AG09319 (cell line): ENCODE data around the gene FBXL7.
A peak's percentile ranks its signal among the peaks of the same experiment; 100 is the strongest.

ENCODE experiments used
- DNase-seq: peaks from one replicate; pipeline ENCODE4 v3.0.0-alpha.2; 2010; ENCODE audit warnings: low read depth; ENCODE audit errors: extremely low read depth
- CTCF ChIP-seq: IDR thresholded peaks from 2 replicates; pipeline ENCODE4 v1.5.1; 2011; ENCODE audit warnings: low read depth, mild to moderate bottlenecking, inconsistent platforms, low read length, moderate library complexity

FBXL7 gene

GRCh38 chr5:15643731-15644130 is 143.8 kb downstream of the FBXL7 start:
- no peak for TF ChIP-seq CTCF
- DNase-seq, result no peak

- no peak for TF ChIP-seq CTCF
- DNase-seq, result no peak
Measured at GRCh38 chr5:15645381-15646160, 145.6 kb downstream of the FBXL7 start.

DNA sequence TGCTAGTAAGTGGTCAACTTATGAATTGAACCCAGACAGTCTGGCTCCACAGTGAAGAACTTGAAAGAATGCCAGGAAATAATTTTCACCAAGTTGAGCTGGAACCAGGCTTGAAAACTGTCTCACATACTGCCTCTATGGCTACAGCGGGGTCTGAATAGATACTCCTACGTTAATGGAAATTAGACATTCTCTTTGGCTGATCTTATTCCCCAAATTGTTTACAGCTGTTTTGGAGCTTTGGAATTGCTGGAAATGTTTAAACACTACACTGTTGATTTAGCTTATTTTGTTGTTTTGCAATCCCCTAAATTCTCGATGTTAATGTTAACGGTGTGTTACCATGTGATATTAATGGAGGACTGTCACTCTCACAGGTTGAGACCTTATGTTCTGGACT is 146.4 kb downstream of the FBXL7 start:
- TF ChIP-seq CTCF, result no peak
- peak; percentile 69 for DNase-seq

- no peak for TF ChIP-seq CTCF
- DNase-seq, result no peak
Measured at GRCh38 chr5:15647251-15647650, 147.3 kb downstream of the FBXL7 start.

DNA sequence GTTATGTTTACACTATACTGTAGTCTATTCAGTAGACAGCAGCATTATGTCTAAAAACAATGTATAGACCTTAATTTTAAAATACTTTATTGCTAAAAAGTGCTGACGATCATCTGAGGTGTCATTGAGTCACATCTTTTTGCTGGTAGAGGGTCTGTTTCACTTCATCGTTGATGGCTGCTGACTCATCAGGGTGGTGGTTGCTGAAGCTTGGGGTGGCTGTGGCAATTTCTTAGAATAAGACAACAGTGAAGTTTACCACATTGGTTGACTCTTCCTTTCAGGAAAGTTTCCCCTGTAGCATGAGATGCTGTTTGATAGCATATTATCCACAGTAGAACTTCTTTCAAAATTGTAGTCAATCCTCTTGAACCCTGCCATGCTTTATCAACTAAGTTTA is 150.3 kb downstream of the FBXL7 start:
- no peak for DNase-seq
- TF ChIP-seq CTCF, result no peak

DNA sequence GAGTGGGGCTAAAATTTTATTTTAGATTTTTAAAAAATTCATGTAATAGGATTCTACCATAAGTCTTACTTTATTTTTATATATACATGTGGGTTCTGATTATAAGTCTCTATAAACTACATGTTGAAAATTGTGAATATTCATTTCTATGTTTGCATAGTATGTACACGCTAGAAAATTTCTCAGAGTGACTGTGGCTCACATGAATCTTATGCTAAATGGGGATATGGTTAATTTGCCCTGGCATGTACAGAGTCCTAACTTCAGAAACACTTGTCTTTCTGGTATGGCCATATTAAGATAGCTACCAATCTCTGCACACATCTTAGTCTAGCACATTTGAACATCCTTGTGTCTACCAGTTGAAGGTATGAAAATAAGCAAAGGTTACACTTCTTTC is 154.8 kb downstream of the FBXL7 start:
- DNase-seq, result no peak
- no peak for TF ChIP-seq CTCF

GRCh38 chr5:15655683-15656082 is 155.7 kb downstream of the FBXL7 start:
- no peak for TF ChIP-seq CTCF
- no peak for DNase-seq
